Stimulated activated naive CD4-positive, alpha-beta T cell treated with Interleukin-2 at 50 U/mL for 16 hours (primary cell): ENCODE data around the gene BRME1.
A peak's percentile ranks its signal among the peaks of the same experiment; 100 is the strongest.

Experiments
- DNase-seq: peaks from one replicate; lab custom pipeline; 2025; lab: John Stamatoyannopoulos, UW

Gene BRME1

DNA sequence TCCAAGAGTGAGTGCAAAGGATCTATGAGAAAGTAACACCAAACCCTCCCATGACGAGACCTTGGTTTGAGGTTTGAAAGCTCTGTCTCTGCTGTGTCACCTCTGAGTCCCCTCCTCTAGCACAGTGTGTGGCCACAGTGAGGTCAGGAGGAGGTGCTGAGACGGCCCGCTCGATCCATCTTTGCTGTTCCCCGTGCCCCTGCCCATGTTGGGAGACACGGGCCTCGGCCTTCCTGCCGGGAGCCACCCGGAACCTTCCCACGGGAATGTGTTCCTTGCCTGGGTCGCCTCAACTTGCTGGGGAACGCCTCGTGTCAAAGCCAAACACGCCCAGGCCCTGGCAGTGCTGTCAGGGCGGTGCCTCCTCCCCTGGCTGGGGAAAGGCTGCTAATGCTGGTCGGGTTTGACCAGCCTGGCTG lies 18.9 kb downstream of the BRME1 start:
- no peak for DNase-seq

DNA sequence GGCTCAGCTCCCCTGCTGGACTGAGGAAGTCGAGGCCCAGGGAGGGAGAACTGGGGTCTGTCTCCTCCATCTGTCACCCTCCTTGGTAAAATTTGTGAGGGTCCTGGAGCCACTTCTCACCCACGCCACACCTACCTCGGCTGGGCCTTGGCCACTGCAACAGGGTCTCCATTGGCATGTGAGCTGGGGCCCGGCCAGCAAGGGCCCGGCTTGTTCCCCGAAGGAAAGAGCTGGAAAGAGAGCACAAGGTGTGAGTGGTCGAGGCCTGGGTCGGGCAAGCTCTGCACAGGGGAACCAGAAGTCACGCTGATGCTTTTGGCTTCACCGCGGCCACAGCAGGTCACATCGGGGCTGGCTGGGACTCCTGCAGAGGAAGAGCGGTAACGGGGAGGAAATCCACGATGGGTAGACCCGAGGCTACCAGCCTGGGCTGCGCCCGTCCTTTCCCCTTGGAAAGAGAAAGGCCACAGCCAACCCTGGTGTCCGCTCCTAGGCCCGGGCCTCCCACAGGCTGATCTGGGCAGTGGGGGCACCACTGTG lies 20.0 kb downstream of the BRME1 start:
- DNase-seq: no peak

DNA sequence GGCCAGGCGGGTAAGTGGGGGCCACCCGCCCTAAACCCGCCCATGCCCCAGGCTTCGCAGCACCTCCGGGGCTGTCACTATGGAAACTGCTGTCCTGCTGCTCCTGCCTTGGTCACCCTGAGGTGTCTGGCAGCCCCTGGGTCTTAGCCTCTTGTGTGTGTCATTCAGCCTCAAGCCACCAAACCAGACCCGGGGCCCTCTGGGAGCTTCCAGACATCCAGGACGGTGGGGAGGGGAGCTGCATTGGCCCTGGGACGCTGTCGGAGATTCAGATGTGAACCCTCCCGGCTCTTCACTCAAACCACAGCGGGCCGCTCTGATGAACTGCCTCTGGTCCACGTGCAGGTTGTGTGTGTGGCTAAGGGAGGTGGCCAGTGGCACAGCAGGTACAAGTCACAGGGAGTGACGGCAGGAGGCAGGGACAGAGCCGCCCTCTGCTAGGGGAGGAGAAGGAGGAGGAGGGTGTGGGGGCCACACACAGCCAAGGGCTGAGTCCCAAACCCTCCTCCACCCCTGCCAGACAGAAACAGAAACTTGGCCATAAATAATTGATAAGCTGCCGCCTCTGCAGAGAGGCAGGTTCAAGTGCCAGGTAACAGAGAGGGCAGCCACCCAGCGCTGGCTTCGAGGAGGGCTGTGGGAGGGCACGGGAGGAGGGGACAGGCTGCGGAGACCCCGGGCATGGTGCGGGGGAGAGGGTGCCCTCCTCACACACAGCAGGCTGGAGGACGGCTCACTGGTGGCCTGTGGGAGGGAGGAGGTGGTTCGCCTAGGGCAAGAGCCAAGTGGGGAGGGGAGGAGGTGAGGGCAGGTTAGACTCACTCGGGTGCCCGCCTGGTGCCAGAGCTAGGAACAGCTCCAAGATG lies 21.0 kb downstream of the BRME1 start:
- no peak for DNase-seq

DNA sequence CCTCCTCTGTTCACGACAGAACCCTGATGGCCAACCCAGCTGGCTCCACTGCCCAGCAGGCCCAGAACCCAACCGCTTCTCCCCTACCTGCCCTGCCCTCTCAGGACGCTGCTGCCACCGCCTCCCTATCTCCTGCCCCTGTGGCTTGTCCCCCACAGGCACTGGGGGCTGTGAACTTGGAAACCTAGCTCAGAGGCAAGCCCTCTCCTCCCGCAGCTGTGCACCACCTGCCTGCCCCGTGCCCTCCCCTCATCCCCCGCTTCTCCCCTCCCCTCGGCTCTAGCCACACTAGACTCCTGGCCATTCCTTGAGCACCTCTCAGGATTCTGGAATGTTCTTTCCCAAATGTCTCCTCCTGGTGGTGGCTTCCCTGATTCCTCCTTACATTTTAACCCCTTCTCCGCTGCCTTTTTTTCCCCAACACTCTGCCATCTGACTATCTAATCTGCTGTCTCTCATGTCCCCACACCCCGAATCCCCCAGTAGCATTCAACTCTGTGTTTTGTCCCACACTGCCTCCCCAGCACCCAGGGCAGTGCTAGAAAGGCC lies 22.3 kb downstream of the BRME1 start:
- DNase-seq: no peak

DNA sequence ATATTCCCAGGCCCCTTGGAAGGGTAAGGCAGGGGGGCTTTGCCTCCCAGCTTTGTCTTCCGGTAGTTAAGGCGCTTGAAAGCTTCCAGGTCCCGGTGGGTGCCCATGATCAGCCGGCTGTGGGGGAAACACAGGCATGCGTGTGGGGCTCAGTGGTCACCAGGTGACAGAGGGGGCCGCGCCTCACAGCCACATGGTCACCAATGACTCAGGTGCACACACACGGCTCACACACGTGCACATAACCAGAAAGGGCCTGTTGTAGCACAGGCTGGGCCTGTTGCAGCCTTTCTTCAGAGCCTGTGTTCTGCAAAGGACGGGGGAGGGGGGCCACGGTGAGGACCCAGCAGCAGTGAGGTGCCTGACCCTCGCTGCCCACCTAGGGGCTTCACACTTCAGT lies 23.1 kb downstream of the BRME1 start:
- DNase-seq: no peak

DNA sequence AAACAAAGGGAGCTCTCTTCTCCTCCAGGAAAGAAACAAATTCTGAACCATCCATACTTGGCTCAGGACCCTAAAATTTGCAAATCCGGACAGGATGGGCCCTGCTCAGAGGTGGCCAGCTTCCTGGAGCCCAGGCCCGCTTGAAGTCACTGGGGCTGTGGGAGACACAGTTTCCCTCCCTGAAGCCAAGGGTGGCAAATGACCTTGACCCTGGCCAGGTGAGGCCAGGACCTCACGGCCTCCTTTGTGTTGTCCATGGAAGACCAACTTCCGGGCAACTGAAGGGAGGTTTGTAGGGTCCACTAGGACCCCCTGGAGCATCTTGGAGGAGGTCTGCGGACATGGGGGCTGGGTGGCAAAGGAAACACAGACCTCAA lies 23.5 kb downstream of the BRME1 start:
- no peak for DNase-seq

DNA sequence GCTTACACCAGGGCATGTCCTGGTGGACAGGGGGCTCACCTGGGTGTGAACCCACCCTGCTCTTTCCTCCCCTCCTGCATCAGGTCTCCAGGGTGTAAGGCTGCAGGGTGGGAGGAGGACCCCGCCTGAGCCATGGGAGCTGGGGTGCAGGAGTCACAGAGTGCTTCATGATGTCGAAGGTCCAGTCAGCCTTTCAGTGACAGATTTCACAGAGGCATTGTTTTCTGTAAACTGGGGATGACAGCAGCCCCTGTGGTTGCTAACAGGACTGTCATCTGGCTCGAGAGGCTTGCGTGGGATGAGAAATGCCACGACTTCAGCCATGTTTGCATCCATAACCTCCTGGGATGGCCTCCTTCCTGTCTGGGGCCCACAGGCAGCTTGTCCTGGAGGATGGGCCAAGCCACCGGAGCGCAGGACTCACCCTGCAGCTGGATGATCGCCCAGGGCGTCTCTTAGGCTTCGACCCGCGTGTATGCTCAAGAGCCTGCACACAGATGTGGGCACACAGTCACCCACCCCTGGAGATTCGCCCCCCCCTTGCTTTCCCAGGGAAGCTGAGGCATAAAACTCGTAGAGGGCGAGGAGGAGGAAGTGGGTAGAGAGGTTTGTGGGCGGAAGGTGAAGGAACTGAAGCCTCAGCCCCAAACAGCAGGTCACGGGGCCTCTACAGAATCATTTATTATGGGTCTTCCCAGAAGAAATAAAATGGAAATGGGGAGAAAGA lies 24.1 kb downstream of the BRME1 start:
- DNase-seq: peak; percentile 38

DNA sequence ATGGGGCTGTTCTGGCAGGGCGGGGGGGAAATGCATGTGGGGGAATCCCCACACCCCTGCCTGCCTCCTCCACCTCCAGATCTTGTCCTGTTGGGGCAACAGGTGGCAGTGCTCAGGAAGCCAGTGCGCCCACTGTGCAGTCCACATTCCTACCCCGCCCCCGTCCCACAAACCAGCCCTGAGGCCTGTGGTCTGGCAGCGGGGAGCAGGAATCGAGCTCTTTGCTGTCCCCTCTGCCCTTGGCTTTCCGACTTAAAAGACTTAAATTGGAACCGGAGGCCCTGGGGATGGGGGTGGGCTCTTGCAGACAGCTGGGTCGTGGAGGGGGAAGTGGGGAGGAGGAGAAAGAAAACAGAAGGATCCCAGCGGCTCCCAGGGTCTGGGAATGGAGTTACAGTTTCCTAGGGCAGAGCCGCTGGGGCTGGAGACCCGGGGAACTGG lies 24.6 kb downstream of the BRME1 start:
- DNase-seq: peak; percentile 27

DNA sequence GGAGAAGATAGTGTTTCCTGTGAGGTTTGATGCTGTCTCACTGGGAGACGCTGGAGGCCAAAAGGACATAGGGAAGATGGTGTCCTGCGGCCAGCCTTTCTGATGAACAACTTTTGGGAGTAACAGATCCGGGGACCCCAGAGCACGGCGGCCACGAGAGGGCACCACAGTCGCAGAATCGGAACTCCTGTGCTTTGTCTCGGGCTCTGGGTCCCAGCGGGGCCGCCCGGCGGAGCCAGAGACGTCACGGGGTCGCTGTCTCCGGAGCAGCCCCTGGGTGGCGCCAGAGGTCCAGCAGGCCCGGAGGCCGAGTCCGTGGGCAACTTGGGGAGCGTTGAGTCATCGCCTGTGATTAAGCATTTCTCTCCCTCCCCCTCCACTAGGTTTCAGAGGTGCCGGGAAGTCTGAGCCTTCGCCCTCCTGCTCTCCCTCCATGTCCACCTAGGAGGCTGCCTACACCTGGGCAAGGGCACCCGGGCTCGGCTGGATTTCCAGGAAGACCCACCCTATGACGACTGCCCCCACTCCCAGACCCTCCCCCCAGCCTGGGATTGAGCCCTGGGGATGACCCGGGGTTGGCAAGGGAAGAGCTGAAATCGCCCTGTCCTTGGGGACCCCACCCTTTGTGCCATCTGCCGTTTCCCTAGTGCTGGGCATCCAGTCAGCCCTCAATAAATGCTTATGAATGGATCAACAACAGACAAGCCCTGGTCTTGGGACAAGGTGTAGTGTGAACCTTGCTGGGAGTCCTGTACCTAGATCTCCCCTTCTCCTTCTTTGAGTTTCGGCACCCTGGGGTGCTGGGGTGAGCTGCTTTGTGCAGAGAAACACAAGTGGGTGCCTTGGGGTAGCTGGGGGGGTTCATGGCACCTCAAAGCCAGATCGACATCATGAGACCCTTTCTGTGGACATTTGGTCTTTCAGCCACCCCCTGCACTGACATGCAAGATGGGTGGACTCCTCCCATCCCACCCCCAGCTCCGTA lies 25.6 kb downstream of the BRME1 start:
- peak; percentile 96 for DNase-seq

DNA sequence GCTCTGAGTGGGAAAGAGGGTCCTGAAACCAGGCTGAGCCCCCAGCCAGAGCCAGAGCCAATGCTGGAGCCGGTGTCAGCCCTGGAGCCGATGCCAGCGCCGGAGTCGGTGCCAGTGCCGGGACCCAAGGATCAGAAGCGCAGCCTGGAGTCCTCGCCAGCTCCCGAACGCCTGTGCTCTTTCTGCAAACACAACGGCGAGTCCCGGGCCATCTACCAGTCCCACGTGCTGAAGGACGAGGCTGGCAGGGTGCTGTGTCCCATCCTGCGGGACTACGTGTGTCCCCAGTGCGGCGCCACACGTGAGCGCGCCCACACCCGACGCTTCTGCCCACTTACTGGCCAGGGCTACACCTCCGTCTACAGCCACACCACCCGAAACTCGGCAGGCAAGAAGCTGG lies 28.6 kb downstream of the BRME1 start:
- no peak for DNase-seq

DNA sequence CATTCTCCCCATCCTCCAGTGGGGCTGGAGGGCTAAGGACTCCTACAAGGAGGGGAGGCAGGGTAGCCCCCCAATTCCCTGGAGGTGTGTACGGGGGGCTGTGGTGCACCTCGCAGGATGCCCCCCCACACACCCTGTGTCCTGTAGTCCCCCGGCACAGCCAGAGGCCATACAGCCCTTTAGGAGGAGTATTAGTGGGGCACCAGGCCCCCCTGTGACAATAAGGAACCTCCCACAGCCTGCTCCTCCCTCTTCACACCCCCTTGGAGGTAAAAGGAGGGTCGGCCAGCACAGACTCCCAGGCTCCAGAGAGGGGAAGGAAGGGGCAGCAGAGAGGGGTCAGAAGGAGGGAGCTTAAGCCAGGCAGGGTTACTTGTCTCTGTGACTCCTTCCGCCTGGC lies 29.1 kb downstream of the BRME1 start, which contains the start of gene NANOS3:
Gene NANOS3, plus strand, starts transcription at position 301 of the 400 bp plus-strand sequence. CDS start 115 bp downstream, outside the sequence.
- no peak for DNase-seq

DNA sequence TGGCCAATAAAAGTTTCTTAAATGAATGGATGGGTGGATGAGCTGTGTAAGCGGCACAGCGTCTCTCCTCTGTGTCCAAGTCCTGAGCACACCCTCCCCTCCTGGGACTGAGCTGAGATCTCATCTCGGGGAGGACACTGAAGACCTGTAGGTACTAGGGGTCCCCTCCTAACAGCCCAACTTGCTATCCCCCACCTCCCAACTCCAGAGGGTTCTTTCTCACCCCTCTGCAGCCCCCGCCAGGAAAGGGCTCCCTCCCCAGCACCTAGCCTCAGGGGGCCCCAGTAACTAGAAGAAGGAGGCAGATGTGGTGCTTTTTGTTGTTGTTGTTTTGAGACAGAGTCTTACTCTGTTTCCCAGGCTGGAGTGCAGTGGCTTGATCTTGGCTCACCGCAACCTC lies 30.1 kb downstream of the BRME1 start:
- DNase-seq: no peak

DNA sequence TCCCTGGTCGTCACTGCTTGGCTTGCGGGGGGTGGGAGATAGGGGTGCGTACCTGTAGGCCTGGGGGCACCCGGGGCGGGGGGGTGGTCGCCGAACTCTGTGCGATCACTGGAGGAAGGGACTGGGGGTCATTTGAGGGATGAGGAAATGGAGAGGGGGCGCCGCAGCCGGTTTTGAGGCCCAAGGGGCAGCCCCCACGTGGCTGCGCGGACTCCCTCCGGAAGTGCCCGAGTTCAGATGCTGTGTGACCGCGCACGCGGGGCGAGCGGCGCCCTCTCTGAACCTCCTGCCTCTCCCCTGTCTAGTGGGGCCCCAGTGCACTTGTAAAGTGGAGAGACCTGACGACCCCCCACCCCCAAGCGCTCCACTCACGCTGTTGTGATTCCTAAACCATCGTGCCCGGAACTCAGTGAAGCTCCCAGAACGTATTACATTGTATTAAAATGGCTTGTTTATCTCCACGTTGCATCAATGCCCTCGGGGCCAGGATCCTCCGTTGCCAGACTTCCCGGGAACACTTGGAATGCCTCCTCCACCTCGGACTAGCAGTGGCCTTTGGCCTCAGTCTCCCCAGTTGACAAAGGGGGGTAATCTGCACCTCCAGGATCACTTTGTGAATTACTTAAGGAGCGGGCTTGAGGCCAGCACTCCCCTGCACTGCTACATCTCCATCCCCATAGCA lies 31.9 kb downstream of the BRME1 start:
- no peak for DNase-seq

DNA sequence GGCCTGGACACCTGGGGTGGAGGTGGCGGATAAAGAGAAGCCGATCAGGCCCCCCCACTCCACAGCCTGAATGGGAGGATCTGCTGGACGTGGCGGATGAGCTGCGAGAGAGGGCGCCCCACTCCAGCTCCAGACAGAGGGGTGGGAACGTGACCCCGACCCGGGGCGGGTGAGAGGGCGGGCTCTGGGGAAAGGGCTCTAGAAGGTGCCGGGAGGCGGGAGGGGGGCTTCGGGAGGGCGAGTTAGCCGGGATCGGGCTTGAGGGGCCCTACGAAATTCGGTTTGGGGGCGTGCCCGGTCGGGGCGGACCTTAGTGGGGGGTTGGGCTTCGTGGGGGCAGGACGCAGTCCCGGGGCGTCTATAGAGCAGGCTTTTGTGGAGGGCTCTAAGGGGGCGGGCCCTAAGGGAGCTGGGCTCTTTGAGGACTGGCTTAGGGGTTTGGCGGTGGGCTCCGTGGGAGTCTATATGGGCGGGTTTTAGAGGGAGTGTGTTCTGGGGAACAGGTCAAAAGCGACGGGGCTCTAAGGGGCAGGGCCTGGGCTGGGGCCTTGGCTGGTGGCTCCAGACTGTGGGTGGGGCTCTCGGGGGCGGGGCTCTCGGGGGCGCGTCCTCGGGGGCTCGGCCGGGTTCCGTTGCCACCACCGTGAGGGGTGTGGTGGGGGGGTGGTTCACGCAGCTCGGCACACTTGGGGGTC lies 33.1 kb downstream of the BRME1 start:
- DNase-seq: no peak

DNA sequence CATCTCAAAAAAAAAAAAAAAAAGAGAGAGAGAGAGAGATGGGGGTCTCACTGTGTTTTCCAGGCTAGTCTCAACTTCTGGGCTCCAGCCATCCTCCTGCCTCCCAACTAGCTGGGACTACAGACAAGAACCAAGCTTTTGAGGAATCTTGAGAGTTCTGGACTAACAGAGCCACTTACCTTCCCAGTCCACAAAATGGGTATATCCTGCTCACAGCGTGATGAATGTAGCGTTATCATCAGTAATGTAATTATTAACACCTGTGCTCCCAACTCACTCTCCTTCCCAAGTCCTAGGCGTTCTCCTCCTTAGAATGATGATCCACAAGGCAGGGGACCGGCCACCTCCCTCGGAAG lies 33.6 kb downstream of the BRME1 start:
- no peak for DNase-seq

DNA sequence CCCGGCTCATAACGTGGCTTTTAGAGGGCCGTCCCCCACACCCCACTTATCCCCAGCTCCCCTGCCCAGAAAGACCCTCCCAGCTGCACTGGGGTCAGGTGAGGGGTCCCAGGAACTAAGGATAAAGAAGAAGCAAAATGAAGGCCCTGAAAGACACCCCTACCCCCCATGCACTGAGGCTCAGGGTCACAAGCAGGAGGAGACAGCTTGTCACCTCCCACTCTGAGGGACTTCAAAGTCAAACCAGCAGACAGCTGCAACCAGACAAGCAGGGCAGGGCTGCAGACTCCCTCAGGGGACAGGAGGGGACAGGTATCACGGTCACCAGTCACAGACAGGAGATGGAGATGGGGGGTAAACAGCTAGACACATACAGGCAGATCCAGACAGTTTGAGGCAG lies 35.0 kb downstream of the BRME1 start:
- DNase-seq: no peak

DNA sequence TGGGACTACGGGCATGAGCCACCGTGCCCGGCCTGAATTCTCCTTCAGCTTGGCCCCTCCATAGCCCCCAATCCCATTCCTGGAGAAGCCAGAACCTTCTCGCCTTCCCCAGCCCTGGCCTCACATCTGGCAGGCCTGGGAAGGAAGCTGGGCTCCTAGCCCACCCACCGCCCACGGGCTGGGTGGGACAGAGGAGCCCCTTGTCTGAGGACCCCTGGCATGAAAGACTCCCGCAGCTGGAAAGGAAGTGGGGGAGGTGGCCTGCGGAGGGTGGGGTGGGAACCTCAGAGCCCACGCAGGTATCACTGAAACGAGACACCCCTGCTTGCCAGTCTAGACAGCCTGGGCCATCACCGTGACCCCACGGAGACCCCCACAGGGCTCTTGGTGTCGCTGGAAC lies 36.6 kb downstream of the BRME1 start:
- no peak for DNase-seq

DNA sequence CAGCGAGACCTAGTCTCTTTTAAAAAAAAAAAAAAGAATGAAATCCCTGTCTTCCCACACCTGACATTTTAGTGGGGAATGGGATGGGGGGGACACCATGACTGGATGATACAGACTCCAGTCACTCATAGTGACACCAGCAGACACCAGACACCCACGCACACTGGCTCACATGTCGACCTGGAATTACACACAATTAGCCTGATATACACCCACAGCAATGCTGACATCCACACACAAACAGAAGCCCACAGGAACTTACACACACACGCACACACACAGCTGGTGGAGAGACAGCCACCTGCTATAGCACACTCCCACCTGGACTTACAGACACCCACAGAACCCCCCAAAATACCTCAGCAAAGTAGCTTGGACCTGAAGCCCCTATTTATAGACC lies 37.3 kb downstream of the BRME1 start:
- no peak for DNase-seq

DNA sequence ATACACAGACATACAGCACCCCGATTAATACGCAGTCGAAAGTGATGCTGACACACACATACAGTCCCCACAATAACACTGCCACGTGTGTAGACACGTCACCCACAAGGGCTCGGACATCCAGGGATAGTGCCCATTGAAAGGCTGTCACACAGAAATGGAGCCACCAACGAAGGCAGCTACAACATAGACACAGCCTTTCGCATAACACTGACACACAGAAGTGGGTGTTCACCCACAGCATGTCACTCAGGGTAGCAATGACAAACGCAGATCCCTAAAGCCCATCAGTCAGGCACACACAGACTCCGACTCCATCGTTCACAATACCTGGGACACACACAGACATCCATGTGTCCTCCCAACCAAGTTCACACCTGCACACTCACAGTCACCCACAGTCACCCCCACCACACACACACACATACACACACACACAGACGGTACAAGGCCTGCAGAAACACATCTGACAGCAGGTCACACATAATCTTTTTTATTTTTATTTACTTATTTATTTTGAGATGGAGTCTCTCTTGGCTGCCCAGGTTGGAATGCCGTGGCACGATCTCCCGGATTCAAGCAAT lies 39.4 kb downstream of the BRME1 start:
- no peak for DNase-seq
